HUDEP-2 (cell line): ENCODE measurements around the gene SLC44A3.

Experiments
- DNase-seq, 76 experiments: peaks; one replicate each; lab custom pipeline; 2025; ENCODE audit not compliant: unreplicated experiment in 76 of 76; lab: John Stamatoyannopoulos, UW

The SLC44A3 gene

GRCh38 chr1:94819945-94820746 lies at the start of gene SLC44A3:
Gene SLC44A3, plus strand, starts transcription at chr1:94820357. Its CDS starts 95 bp downstream, at chr1:94820452.
- no peak for DNase-seq

DNA sequence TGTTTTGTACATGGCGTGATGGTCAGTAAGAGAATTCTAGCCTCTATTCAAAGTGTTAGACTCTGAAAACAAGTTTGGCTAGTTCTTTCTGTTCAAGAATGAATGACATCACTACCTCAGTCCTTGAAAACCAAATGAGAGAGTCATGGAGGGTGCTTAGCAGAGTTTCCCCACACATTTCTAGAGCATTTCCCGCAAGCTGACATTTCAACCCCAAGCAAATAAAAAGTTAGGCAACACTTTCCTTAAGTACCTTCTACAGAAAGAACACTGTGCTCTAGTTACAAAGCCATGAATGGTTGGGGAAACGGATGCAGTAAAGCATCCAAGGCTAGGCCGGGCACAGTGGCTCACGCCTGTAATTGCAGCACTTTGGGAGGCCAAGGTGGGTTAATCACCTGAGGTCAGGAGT lies 47.9 kb upstream of the SLC44A3 start:
- DNase-seq: no peak

DNA sequence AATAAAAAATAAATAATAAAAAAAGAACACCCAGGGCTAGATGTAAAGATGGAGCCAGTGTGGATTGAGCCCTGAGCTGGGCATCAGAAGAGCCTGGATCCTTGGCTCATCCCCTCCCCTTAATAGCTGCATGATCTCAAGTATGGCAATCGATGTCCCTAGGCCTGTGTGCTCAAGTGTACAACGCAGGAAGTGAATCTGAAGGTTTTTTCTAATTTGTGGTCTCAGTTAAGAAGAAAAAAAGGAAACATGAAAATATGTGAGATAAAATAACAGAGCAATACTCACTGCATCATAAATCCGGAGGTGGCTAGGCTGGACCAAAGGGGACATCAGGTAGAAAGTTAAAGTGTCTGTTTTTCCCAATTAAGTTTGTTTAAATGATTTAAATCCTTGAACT lies 47.3 kb upstream of the SLC44A3 start:
- DNase-seq: no peak

- DNase-seq: no peak
These were observed 46.8 kb upstream of the SLC44A3 start for GRCh38 chr1:94773296-94773809.

DNA sequence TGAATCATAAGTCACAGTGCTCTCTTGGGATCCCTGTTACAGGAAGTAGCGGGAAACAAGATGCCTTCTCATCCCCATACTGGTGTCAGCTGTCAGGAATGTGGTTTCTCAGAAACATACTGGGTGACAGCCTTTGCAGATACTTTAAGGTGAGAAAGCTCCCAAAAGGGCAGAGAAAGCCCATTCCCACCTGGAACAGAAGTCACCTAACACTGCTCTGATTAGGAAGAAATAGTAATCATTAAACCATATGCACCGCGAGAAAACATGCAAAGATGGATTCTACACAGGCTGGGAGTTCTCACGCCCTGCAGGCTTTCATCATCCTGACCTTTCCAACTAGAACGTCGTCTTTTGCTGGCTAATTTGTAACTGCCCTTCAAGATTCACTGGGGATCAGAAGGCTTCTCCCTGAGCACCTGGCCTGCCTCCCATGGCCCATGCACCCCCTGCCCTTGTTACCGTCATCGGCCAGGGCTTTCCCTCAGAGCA lies 46.2 kb upstream of the SLC44A3 start:
- no peak for DNase-seq

GRCh38 chr1:94776474-94776873 lies 43.7 kb upstream of the SLC44A3 start:
- no peak for DNase-seq

- DNase-seq: no peak
These were observed 42.9 kb upstream of the SLC44A3 start for GRCh38 chr1:94777281-94777680.

GRCh38 chr1:94778808-94779207 lies 41.3 kb upstream of the SLC44A3 start:
- no peak for DNase-seq

- no peak for DNase-seq
These were observed 36.6 kb upstream of the SLC44A3 start for GRCh38 chr1:94783342-94784189.

GRCh38 chr1:94784190-94784515 lies 36.0 kb upstream of the SLC44A3 start:
- no peak for DNase-seq

DNA sequence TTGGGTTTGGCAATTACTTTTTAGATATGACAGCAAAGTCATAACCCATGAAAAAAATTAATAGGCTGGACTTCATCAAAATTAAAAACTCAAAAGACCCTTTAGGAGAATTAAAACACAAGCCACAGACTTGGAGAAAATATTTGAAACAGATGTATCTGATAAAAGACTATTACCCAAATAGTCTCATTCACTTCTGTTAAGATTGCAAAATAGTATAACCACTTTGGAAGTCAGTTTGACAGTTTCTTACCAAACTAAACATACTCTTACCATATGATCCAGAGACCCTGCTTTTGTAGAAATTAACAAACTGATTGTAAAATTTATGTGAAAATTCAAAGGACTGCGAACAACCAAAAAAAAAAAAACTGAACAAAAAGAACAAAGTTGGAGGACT lies 32.5 kb upstream of the SLC44A3 start:
- DNase-seq: no peak

- no peak for DNase-seq
These were observed 29.9 kb upstream of the SLC44A3 start for GRCh38 chr1:94790246-94790645.

DNA sequence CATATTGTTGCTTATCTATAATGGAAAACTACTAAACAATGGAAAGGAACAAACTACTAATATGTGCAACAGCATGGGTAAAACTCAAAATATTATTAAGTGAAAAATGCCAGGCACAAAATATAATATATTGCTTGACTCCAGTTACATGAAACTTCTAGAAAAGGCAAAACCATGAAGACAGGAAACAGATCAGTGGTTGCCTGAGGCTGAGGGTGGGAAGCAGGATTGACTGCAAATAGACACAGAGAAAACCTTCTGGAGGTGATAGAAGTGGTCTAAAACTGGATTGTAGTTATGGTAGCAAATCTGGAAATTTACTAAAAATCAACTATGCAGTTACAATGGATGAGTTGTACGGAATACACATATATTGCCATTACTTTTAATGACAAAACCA lies 29.5 kb upstream of the SLC44A3 start:
- DNase-seq: no peak

DNA sequence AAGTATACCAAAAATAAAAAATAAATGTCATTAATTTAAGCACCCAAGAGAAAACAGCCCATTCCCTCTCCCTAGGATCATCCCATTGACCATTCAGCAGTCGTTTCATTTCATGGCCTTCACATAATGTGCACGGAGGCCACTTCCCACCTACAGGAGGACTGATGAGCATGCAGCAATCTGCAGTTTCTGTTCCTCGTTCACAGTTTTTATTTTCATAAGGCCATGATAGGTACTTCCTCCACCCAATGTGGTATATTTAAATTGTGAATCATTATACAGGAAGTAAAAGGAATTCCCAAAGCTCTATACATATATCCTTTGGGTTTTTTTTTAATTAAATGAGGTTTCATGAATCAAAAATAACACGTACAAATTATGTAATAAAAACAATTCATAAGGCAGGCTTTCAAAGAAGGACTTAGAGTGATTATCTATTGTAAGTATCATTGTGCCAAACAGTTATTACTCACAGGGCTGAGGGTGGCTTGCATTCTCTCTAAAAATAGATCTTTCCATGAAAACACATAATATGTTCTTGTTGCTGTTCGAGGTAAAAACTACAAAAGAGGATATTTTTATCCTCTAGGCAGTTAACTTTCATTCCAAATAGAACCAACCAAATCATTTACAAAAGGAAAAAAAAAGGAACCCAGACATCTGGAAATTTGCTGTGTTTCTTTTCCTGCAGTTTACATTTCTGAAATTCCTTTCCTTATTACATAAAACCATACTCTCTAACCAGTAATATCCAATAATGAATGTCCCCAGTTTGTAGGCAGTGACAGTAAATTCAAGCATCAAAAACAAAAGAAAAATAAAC lies 27.5 kb upstream of the SLC44A3 start:
- DNase-seq: no peak

GRCh38 chr1:94793296-94793656 lies 26.9 kb upstream of the SLC44A3 start:
- no peak for DNase-seq

DNA sequence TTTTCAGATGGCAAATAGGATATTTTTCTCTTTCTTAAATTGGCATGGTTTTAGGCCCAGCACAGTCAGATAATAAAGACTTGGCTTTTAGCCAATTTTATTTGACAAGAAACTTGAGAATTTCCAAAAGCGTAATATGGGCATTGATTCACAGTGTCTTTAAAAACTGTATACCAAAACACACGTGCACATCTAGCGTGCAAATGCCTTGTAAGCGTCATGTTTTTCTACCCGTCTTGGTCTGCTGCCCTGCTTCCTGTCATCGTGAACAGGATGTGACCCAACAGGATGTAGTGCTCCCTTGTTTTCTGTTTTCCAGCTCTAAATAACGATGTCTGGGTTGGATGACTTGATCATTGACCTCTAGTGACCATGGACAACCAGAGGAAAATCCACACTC lies 24.7 kb upstream of the SLC44A3 start:
- DNase-seq: no peak

DNA sequence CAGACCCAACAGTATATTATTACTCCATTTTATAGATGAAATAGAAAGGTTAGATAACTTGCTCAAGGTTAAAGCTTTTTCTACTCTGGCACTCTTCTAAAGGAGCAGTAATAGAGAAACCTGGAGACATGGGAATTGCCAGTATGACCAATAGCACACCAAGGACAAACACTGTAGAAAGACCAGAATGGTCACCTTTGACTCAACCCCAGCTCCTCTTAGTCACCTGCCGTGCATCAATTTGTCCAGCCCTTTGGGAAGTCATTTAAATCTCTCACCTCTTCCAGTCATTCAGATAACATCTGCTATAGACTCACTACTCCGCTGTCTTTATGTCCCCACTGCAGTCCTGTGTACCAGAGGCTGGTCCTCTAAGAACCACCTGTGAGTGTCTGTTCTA lies 23.9 kb upstream of the SLC44A3 start:
- no peak for DNase-seq

DNA sequence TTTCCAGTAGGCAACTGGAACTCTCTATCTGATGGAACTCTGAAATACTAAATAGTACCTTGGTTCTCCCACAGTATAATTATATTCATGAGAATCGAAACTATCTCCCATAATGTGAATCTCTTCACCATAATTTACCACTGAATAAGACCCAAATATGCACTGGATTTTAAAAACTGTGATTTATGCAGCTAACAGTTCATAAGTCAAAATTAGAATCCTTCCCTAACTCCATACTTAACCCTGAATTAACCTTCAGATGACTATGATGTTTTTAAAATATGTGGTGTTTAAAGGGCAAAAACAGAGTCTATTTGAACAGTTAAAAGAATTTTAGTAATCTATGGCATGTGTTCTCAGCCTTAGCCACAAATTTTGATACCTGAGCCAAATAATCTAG lies 22.9 kb upstream of the SLC44A3 start:
- no peak for DNase-seq

GRCh38 chr1:94798054-94798453 lies 22.1 kb upstream of the SLC44A3 start:
- DNase-seq: no peak

DNA sequence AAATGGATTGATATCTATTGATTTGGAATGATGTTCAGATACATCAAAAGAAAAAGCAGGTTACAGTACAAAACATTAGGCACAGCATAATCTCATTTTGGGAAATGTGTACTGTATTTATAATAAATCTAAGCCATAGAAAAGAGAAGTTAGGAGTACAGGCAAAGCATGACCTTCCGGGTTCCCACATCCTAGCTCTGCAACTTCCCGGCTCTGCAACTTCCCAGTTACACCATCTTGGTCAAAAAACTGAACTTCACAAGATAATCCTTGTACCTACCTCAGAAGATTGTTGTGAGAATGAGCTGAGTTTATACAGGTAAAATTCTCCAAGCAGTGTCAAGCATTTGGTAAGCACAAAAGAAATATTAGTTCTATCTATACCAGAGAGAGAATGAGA lies 21.7 kb upstream of the SLC44A3 start:
- DNase-seq: no peak

DNA sequence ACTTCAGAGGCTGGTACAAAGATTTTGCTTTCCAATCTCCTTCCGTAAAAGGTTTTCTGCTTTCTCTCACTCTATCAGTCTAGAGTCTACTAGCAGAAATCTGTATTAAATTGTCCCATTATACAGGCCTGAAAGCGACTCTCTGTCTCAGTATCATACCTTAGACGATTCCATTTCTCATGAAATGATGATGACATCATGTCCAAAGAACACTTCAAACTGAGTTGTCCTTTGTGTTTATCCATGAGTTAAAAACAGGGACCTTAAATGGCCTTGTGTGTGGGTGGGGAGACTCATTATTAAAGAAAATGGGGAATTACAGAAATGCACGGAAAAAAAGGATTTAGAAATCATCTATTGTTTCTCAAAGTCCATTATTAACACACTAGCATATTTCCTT lies 21.0 kb upstream of the SLC44A3 start:
- DNase-seq: no peak
